Stomach (tissue), 4 donors: ENCODE results near the gene CIAO2A.
"Not testable (repeated sequence)": the region's sequence is repeated elsewhere in the genome, so short reads cannot be mapped to it uniquely, and the experiment has no call there.

Source experiments
- CTCF ChIP-seq, 7 experiments: fragments of 450-650 bp in 4 of 7; fragments of 200-600 bp in 3 of 7; sonication (generic) in 3 of 7; IDR thresholded peaks; one replicate each; pipeline ENCODE4 v1.5.1; 2016 to 2019; ENCODE audit warnings: antibody characterized with exemption in 7 of 7, control low read depth in 2 of 7, mild to moderate bottlenecking in 1 of 7
- EP300 ChIP-seq: sonication (generic); formaldehyde crosslinking; IDR thresholded peaks from one replicate; pipeline ENCODE4 v1.6.1; 2017; ENCODE audit warnings: antibody characterized with exemption
- POLR2A ChIP-seq, 4 donors: fragments of 450-650 bp; IDR thresholded peaks; one replicate each; pipeline ENCODE4 v1.6.1; 2016; ENCODE audit warnings: antibody characterized with exemption in 4 of 4, control low read depth in 2 of 4, mild to moderate bottlenecking in 1 of 4, moderate library complexity in 1 of 4
- POLR2AphosphoS5 ChIP-seq, 3 donors: sonication (generic); formaldehyde crosslinking; IDR thresholded peaks; one replicate each; pipeline ENCODE4 v1.6.1; 2016; ENCODE audit warnings: antibody characterized with exemption in 3 of 3

- not testable (repeated sequence) for TF ChIP-seq CTCF (IDR thresholded peaks at IDR 0.05); POLR2A (IDR thresholded peaks at IDR 0.05); POLR2AphosphoS5 (IDR thresholded peaks at IDR 0.05); EP300
Observed at GRCh38 chr15:64073496-64073895, 20.1 kb downstream of the CIAO2A start.
